HEK293T (cell line): ENCODE results near the gene FRRS1.

Experiments used
- ARNT ChIP-seq: fragments of 450-650 bp; IDR thresholded peaks from 2 replicates; pipeline ENCODE4 v1.6.1; 2017; ENCODE audit warnings: mild to moderate bottlenecking
- BHLHE40 ChIP-seq: fragments of 450-650 bp; IDR thresholded peaks from 2 replicates; pipeline ENCODE4 v1.6.1; 2016; ENCODE audit warnings: mild to moderate bottlenecking, moderate library complexity, borderline replicate concordance
- ELF4 ChIP-seq: fragments of 450-650 bp; IDR thresholded peaks from 2 replicates; pipeline ENCODE4 v1.6.1; 2017; ENCODE audit warnings: antibody characterized with exemption
- FOXA1 ChIP-seq: fragments of 450-650 bp; IDR thresholded peaks from 2 replicates; pipeline ENCODE4 v1.6.1; 2016; ENCODE audit warnings: mild to moderate bottlenecking
- FOXM1 ChIP-seq: fragments of 450-650 bp; IDR thresholded peaks from 2 replicates; pipeline ENCODE4 v1.6.1; 2017; ENCODE audit warnings: mild to moderate bottlenecking, borderline replicate concordance
- NFRKB ChIP-seq: fragments of 450-650 bp; IDR thresholded peaks from 2 replicates; pipeline ENCODE4 v1.6.1; 2016; ENCODE audit warnings: mild to moderate bottlenecking, moderate library complexity
- SP1 ChIP-seq: fragments of 450-650 bp; IDR thresholded peaks from 2 replicates; pipeline ENCODE4 v1.6.1; 2017
- TARDBP ChIP-seq: fragments of 450-650 bp; IDR thresholded peaks from 2 replicates; pipeline ENCODE4 v1.6.1; 2016

- TF ChIP-seq SP1: no peak
- TF ChIP-seq FOXA1: no peak
- no peak for TF ChIP-seq FOXM1
- no peak for TF ChIP-seq NFRKB
- TF ChIP-seq TARDBP: no peak
- no peak for TF ChIP-seq BHLHE40
- TF ChIP-seq ELF4: no peak
- no peak for TF ChIP-seq ARNT
Observed at GRCh38 chr1:99670583-99670982, 95.9 kb downstream of the FRRS1 start.
